ENCODE measurements around the gene C1orf210.

DNA sequence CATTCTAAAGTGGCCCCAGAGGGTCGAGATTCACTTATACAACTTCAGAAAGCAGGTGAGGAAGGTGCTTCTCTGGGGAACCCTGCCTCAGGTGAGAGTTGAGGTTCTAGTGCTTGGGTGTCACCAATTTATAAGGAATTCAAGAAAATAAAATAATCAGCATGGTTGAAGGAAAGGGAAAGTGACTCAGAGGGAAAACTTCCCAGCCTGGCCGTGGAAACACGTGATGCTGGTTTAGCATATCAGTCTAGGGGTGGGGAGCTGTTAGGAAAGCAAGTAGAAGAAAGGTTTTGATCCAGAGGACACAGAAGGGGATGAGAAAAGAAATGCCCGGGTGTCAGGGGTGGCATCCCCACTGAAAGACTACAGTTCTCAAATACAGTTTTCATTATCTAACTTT is 53.3 kb downstream of the C1orf210 start:
- TF ChIP-seq, protein P1, sequence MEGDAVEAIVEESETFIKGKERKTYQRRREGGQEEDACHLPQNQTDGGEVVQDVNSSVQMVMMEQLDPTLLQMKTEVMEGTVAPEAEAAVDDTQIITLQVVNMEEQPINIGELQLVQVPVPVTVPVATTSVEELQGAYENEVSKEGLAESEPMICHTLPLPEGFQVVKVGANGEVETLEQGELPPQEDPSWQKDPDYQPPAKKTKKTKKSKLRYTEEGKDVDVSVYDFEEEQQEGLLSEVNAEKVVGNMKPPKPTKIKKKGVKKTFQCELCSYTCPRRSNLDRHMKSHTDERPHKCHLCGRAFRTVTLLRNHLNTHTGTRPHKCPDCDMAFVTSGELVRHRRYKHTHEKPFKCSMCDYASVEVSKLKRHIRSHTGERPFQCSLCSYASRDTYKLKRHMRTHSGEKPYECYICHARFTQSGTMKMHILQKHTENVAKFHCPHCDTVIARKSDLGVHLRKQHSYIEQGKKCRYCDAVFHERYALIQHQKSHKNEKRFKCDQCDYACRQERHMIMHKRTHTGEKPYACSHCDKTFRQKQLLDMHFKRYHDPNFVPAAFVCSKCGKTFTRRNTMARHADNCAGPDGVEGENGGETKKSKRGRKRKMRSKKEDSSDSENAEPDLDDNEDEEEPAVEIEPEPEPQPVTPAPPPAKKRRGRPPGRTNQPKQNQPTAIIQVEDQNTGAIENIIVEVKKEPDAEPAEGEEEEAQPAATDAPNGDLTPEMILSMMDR (IDR thresholded peaks at IDR 0.05; ENCODE audit: poor library complexity): no peak
- TF ChIP-seq EZH2phosphoT487 (IDR thresholded peaks at IDR 0.05; ENCODE audit: low read depth, severe bottlenecking, unreplicated experiment): no peak
- no peak for TF ChIP-seq EZH2 (IDR thresholded peaks at IDR 0.05; ENCODE audit: borderline replicate concordance)
